Fibroblast of lung (primary cell): Measurements from ENCODE around the gene CDCA8. TPM values are rescaled to one million over a fixed set of nuclear protein-coding genes. Genes with fewer than 3 reads are reported as not detected.
A peak's percentile ranks its signal among the peaks of the same experiment; 100 is the strongest.

Source experiments
- DNase-seq, 2 donors: peaks; one replicate each; pipeline versions ENCODE4 v3.0.0 to v3.0.0-alpha.2; 2010; ENCODE audit warnings: low read depth in 2 of 2
- H2AFZ ChIP-seq: 2 replicates; pipeline ENCODE4 v1.5.1; 2012; ENCODE audit warnings: low read length, control low read depth, inconsistent platforms
- H3K27ac ChIP-seq: 2 replicates; pipeline ENCODE4 v1.5.1; 2011; ENCODE audit warnings: low read length, control low read depth; ENCODE audit not compliant: insufficient read depth
- H3K27me3 ChIP-seq: 2 replicates; pipeline ENCODE4 v1.5.1; 2011; ENCODE audit warnings: mild to moderate bottlenecking, low read length; ENCODE audit not compliant: control insufficient read depth, insufficient read depth
- H3K36me3 ChIP-seq: 2 replicates; pipeline ENCODE4 v1.5.1; 2011; ENCODE audit warnings: low read length; ENCODE audit not compliant: control insufficient read depth, insufficient read depth
- H3K4me1 ChIP-seq: 2 replicates; pipeline ENCODE4 v1.5.1; 2011; ENCODE audit warnings: low read length; ENCODE audit not compliant: control insufficient read depth, insufficient read depth; ENCODE audit errors: extremely low read depth
- H3K4me2 ChIP-seq: 2 replicates; pipeline ENCODE4 v1.5.1; 2011; ENCODE audit warnings: low read length, control low read depth; ENCODE audit not compliant: insufficient read depth; ENCODE audit errors: extremely low read depth
- H3K4me3 ChIP-seq, 4 experiments: fragments of 200-600 bp in 1 of 4; sonication (generic) in 1 of 4; replicated peaks in 1 of 4; 2 replicates each; pipeline ENCODE4 v1.5.1; 2011 to 2016; ENCODE audit warnings: low read length in 4 of 4, low read depth in 3 of 4, mild to moderate bottlenecking in 3 of 4, control low read depth in 2 of 4, inconsistent platforms in 1 of 4, mixed read lengths in 1 of 4; ENCODE audit not compliant: insufficient read depth in 1 of 4; ENCODE audit errors: control extremely low read depth in 1 of 4
- H3K79me2 ChIP-seq: 2 replicates; pipeline ENCODE4 v1.5.1; 2012; ENCODE audit warnings: mild to moderate bottlenecking, low read length, inconsistent platforms; ENCODE audit not compliant: control insufficient read depth, insufficient read depth
- H3K9ac ChIP-seq: 2 replicates; pipeline ENCODE4 v1.5.1; 2011; ENCODE audit warnings: mild to moderate bottlenecking, low read length, control low read depth; ENCODE audit not compliant: insufficient read depth
- H3K9me3 ChIP-seq: 2 replicates; pipeline ENCODE4 v1.5.1; 2012; ENCODE audit warnings: low read depth, low read length; ENCODE audit not compliant: control insufficient read depth, insufficient read depth
- H4K20me1 ChIP-seq: 2 replicates; pipeline ENCODE4 v1.5.1; 2011; ENCODE audit warnings: low read length; ENCODE audit not compliant: control insufficient read depth, insufficient read depth; ENCODE audit errors: extremely low read depth
- CTCF ChIP-seq, 2 donors: IDR thresholded peaks in 1 of 2; conservative IDR thresholded peaks in 1 of 2; 1 replicate in 1 of 2; 2 replicates in 1 of 2; pipeline ENCODE4 v1.5.1; 2011 to 2012; ENCODE audit warnings: low read length in 2 of 2, control low read depth in 1 of 2, inconsistent platforms in 1 of 2, low read depth in 1 of 2, mild to moderate bottlenecking in 1 of 2
- EZH2 ChIP-seq: IDR thresholded peaks from 2 replicates; pipeline ENCODE4 v1.5.1; 2012; ENCODE audit warnings: low read length, control low read depth, mild to moderate bottlenecking; ENCODE audit errors: missing control alignments
- polyA minus RNA-seq: library from RNA; depleted of rRNA, polyadenylated mRNA; stranded (reverse); fragments of >200 nt; gene quantifications from 2 replicates; pipeline ENCODE4 v1.2.3, GENCODE V29; 2011; ENCODE audit warnings: low replicate concordance
- polyA plus RNA-seq, 2 donors: library from polyadenylated mRNA; depleted of rRNA in 1 of 2; stranded (reverse) in 1 of 2; unstranded in 1 of 2; fragments of >200 nt; gene quantifications; 2 replicates each; pipeline ENCODE4 v1.2.1, GENCODE V29; 2011 to 2012; ENCODE audit warnings: missing spikeins in 1 of 2
- total RNA-seq: library from RNA; depleted of rRNA; stranded (reverse); fragments of >200 nt; gene quantifications from 2 replicates; pipeline ENCODE4 v1.2.1, GENCODE V29; 2014

Gene CDCA8
- 0.26 and 3.8 TPM in 2 replicates for total RNA-seq
- polyA plus RNA-seq, result 9.5 and 47.5 TPM in 2 replicates
- polyA plus RNA-seq (2012), result 6.1 and 31.3 TPM in 2 replicates
- polyA minus RNA-seq, result 7.1 and 47.4 TPM in 2 replicates

- H3K36me3 ChIP-seq, result peaks cover 2% of the 10 kb centered on the region
- TF ChIP-seq EZH2, result no peak
- peak; percentile 50 to 72 for TF ChIP-seq CTCF (conservative IDR thresholded peaks at IDR 0.05 in 1 of 2, IDR thresholded peaks at IDR 0.05 in 1 of 2; ENCODE audit: low read depth in 1 of 2, low read length in 2 of 2)
Observed at GRCh38 chr1:37692078-37692833, at the start of gene CDCA8. TSS of gene CDCA8 (plus strand) at chr1:37692516. CDS start at chr1:37692691, 175 bp downstream.

GRCh38 chr1:37647281-37647680 is 45.0 kb upstream of the CDCA8 start:
- H3K79me2 ChIP-seq, result no peaks in the 10 kb centered on the region
- DNase-seq, result peak in 1 of 2 donors; percentile 13
- no peaks in the 10 kb centered on the region for H3K27me3 ChIP-seq
- no peaks in the 10 kb centered on the region for H3K9me3 ChIP-seq
- no peak overlapping the region for H2AFZ ChIP-seq
- H3K4me1 ChIP-seq, result no peaks in the 10 kb centered on the region
- no peak overlapping the region for H3K4me3 ChIP-seq
- H3K27ac ChIP-seq, result no peak overlapping the region
- H3K9ac ChIP-seq, result no peak overlapping the region
- TF ChIP-seq EZH2 (no peak), CTCF (conservative IDR thresholded peaks at IDR 0.05 in 1 of 2, IDR thresholded peaks at IDR 0.05 in 1 of 2; ENCODE audit: low read depth in 1 of 2, low read length in 2 of 2) (no peak)
- no peaks in the 10 kb centered on the region for H4K20me1 ChIP-seq
- H3K4me2 ChIP-seq, result no peak overlapping the region
- H3K36me3 ChIP-seq, result no peaks in the 10 kb centered on the region

More at GRCh38 chr1:37692078-37692833, at the start of gene CDCA8:
- H3K9ac ChIP-seq, result peak within 1 kb of the TSS; percentile 69
- H3K79me2 ChIP-seq, result peaks cover 59% of the 10 kb centered on the region
- H4K20me1 ChIP-seq, result no peaks in the 10 kb centered on the region
- peak within 1 kb of the TSS; percentile 91 for H2AFZ ChIP-seq
- peaks cover 19% of the 10 kb centered on the region for H3K4me1 ChIP-seq
- peak; percentile 97 for DNase-seq
- H3K4me3 ChIP-seq, result peak within 1 kb of the TSS; percentile 81 to 95 (median 86)
- H3K9me3 ChIP-seq, result no peaks in the 10 kb centered on the region
- H3K27ac ChIP-seq, result peak within 1 kb of the TSS; percentile 79
- H3K4me2 ChIP-seq, result peak within 1 kb of the TSS; percentile 96
- no peaks in the 10 kb centered on the region for H3K27me3 ChIP-seq

- no peak overlapping the region for H2AFZ ChIP-seq
- H3K4me2 ChIP-seq, result no peak overlapping the region
- no peaks in the 10 kb centered on the region for H3K27me3 ChIP-seq
- H4K20me1 ChIP-seq, result no peaks in the 10 kb centered on the region
- no peaks in the 10 kb centered on the region for H3K36me3 ChIP-seq
- H3K4me3 ChIP-seq, result no peak overlapping the region
- H3K4me1 ChIP-seq, result no peaks in the 10 kb centered on the region
- H3K9ac ChIP-seq, result no peak overlapping the region
- no peak overlapping the region for H3K27ac ChIP-seq
- DNase-seq, result no peak
- no peaks in the 10 kb centered on the region for H3K79me2 ChIP-seq
- no peaks in the 10 kb centered on the region for H3K9me3 ChIP-seq
- no peak for TF ChIP-seq EZH2
- TF ChIP-seq CTCF (conservative IDR thresholded peaks at IDR 0.05 in 1 of 2, IDR thresholded peaks at IDR 0.05 in 1 of 2; ENCODE audit: low read depth in 1 of 2, low read length in 2 of 2), result no peak
Observed at GRCh38 chr1:37650173-37650572, 42.1 kb upstream of the CDCA8 start.
